ENCODE data around the gene PAM.
A peak's percentile ranks its signal among the peaks of the same experiment; 100 is the strongest.
"Not testable (repeated sequence)": the region's sequence is repeated elsewhere in the genome, so short reads cannot be mapped to it uniquely, and the experiment has no call there.

Gene PAM

GRCh38 chr5:102762562-102763227, 7.6 kb downstream of the PAM start:
- H3K27me3 Mint-ChIP-seq, result no peaks in the 10 kb centered on the region
- H3K4me1 Mint-ChIP-seq (ENCODE audit: low read depth), result peaks cover 96% of the 10 kb centered on the region
- H3K4me3 Mint-ChIP-seq, result peak overlapping the region; percentile 75
- peak overlapping the region; percentile 92 for H3K27ac Mint-ChIP-seq
- H3K9me3 Mint-ChIP-seq, result no peaks in the 10 kb centered on the region
- peaks cover 21% of the 10 kb centered on the region for H3K36me3 Mint-ChIP-seq (ENCODE audit: low read depth)

- Mint-ChIP-seq H3K27me3 (no peaks in the 10 kb centered on the region), H3K4me3 (peak overlapping the region; percentile 75), H3K4me1 (ENCODE audit: low read depth) (peaks cover 88% of the 10 kb centered on the region), H3K36me3 (ENCODE audit: low read depth) (peaks cover 21% of the 10 kb centered on the region), H3K27ac (peak overlapping the region; percentile 92), H3K9me3 (no peaks in the 10 kb centered on the region)
These were observed 8.6 kb downstream of the PAM start for GRCh38 chr5:102763734-102764133.

- H3K4me1 Mint-ChIP-seq (ENCODE audit: low read depth), result peaks cover 80% of the 10 kb centered on the region
- no peaks in the 10 kb centered on the region for H3K27me3 Mint-ChIP-seq
- no peaks in the 10 kb centered on the region for H3K9me3 Mint-ChIP-seq
- peak overlapping the region; percentile 73 for H3K4me3 Mint-ChIP-seq
- peak overlapping the region; percentile 90 for H3K27ac Mint-ChIP-seq
- H3K36me3 Mint-ChIP-seq (ENCODE audit: low read depth), result peaks cover 21% of the 10 kb centered on the region
These were observed 9.4 kb downstream of the PAM start for GRCh38 chr5:102764381-102765004.

GRCh38 chr5:102765350-102765749, 10.2 kb downstream of the PAM start:
- Mint-ChIP-seq H3K9me3 (no peaks in the 10 kb centered on the region), H3K4me3 (peak overlapping the region; percentile 73), H3K36me3 (ENCODE audit: low read depth) (peaks cover 21% of the 10 kb centered on the region), H3K27ac (peak overlapping the region; percentile 90), H3K4me1 (ENCODE audit: low read depth) (peaks cover 72% of the 10 kb centered on the region), H3K27me3 (no peaks in the 10 kb centered on the region)

- Mint-ChIP-seq H3K4me1 (ENCODE audit: low read depth) (peaks cover 61% of the 10 kb centered on the region), H3K27me3 (no peaks in the 10 kb centered on the region)
These were observed 11.4 kb downstream of the PAM start for GRCh38 chr5:102766295-102767090.

GRCh38 chr5:102767862-102768261, 12.8 kb downstream of the PAM start:
- Mint-ChIP-seq H3K4me3 (peak overlapping the region; percentile 65), H3K4me1 (ENCODE audit: low read depth) (peaks cover 51% of the 10 kb centered on the region), H3K9me3 (no peaks in the 10 kb centered on the region), H3K27me3 (no peaks in the 10 kb centered on the region), H3K36me3 (ENCODE audit: low read depth) (peaks cover 26% of the 10 kb centered on the region), H3K27ac (peak overlapping the region; percentile 91)

More at GRCh38 chr5:102766295-102767090, 11.4 kb downstream of the PAM start:
- peak overlapping the region; percentile 17 for H3K4me3 Mint-ChIP-seq
- no peaks in the 10 kb centered on the region for H3K9me3 Mint-ChIP-seq
- H3K36me3 Mint-ChIP-seq (ENCODE audit: low read depth), result peaks cover 26% of the 10 kb centered on the region
- H3K27ac Mint-ChIP-seq, result peak overlapping the region; percentile 69

- H3K4me3 Mint-ChIP-seq, result peak overlapping the region; percentile 28
- peaks cover 19% of the 10 kb centered on the region for H3K36me3 Mint-ChIP-seq (ENCODE audit: low read depth)
- peaks cover 44% of the 10 kb centered on the region for H3K4me1 Mint-ChIP-seq (ENCODE audit: low read depth)
- no peak overlapping the region for H3K27ac Mint-ChIP-seq
- no peaks in the 10 kb centered on the region for H3K27me3 Mint-ChIP-seq
- peaks cover 8% of the 10 kb centered on the region for H3K9me3 Mint-ChIP-seq
These were observed 15.7 kb downstream of the PAM start for GRCh38 chr5:102770803-102771202.

- Mint-ChIP-seq H3K27ac (peak overlapping the region; percentile 36), H3K9me3 (peaks cover 8% of the 10 kb centered on the region), H3K36me3 (ENCODE audit: low read depth) (peaks cover 24% of the 10 kb centered on the region), H3K4me1 (ENCODE audit: low read depth) (peaks cover 45% of the 10 kb centered on the region), H3K4me3 (peak overlapping the region; percentile 28), H3K27me3 (no peaks in the 10 kb centered on the region)
These were observed 16.3 kb downstream of the PAM start for GRCh38 chr5:102771435-102771834.

GRCh38 chr5:102772273-102772672, 17.2 kb downstream of the PAM start:
- Mint-ChIP-seq H3K4me3 (no peak overlapping the region), H3K27ac (peak overlapping the region; percentile 36), H3K27me3 (no peaks in the 10 kb centered on the region), H3K4me1 (ENCODE audit: low read depth) (peaks cover 45% of the 10 kb centered on the region), H3K36me3 (ENCODE audit: low read depth) (peaks cover 29% of the 10 kb centered on the region), H3K9me3 (peaks cover 8% of the 10 kb centered on the region)

- Mint-ChIP-seq H3K9me3 (peaks cover 8% of the 10 kb centered on the region), H3K36me3 (ENCODE audit: low read depth) (peaks cover 34% of the 10 kb centered on the region), H3K27me3 (no peaks in the 10 kb centered on the region), H3K4me3 (no peak overlapping the region), H3K4me1 (ENCODE audit: low read depth) (peaks cover 47% of the 10 kb centered on the region), H3K27ac (no peak overlapping the region)
These were observed 18.0 kb downstream of the PAM start for GRCh38 chr5:102773133-102773532.

- H3K27ac Mint-ChIP-seq, result peak overlapping the region; percentile 77
- peak overlapping the region; percentile 5 for H3K4me3 Mint-ChIP-seq
- not testable (repeated sequence) for H3K9me3 Mint-ChIP-seq, H3K27me3 Mint-ChIP-seq
- H3K36me3 Mint-ChIP-seq (ENCODE audit: low read depth), result peaks cover 40% of the 10 kb centered on the region
- H3K4me1 Mint-ChIP-seq (ENCODE audit: low read depth), result peaks cover 70% of the 10 kb centered on the region
These were observed 20.7 kb downstream of the PAM start for GRCh38 chr5:102775756-102776155.

GRCh38 chr5:102777099-102777498, 22.0 kb downstream of the PAM start:
- H3K4me3 Mint-ChIP-seq, result peak overlapping the region; percentile 16
- H3K9me3 Mint-ChIP-seq, result peaks cover 8% of the 10 kb centered on the region
- peaks cover 79% of the 10 kb centered on the region for H3K4me1 Mint-ChIP-seq (ENCODE audit: low read depth)

GRCh38 chr5:102778478-102778877, 23.4 kb downstream of the PAM start:
- H3K4me3 Mint-ChIP-seq, result peak overlapping the region; percentile 73
- peaks cover 8% of the 10 kb centered on the region for H3K9me3 Mint-ChIP-seq
- H3K36me3 Mint-ChIP-seq (ENCODE audit: low read depth), result peaks cover 42% of the 10 kb centered on the region
- peaks cover 81% of the 10 kb centered on the region for H3K4me1 Mint-ChIP-seq (ENCODE audit: low read depth)
- H3K27ac Mint-ChIP-seq, result peak overlapping the region; percentile 98
- H3K27me3 Mint-ChIP-seq, result no peaks in the 10 kb centered on the region

More at GRCh38 chr5:102777099-102777498, 22.0 kb downstream of the PAM start:
- no peaks in the 10 kb centered on the region for H3K27me3 Mint-ChIP-seq
- peaks cover 35% of the 10 kb centered on the region for H3K36me3 Mint-ChIP-seq (ENCODE audit: low read depth)
- H3K27ac Mint-ChIP-seq, result peak overlapping the region; percentile 98

GRCh38 chr5:102781359-102781758, 26.3 kb downstream of the PAM start:
- Mint-ChIP-seq H3K36me3 (ENCODE audit: low read depth) (peaks cover 39% of the 10 kb centered on the region), H3K9me3 (no peaks in the 10 kb centered on the region), H3K27ac (peak overlapping the region; percentile 81), H3K4me3 (no peak overlapping the region), H3K27me3 (no peaks in the 10 kb centered on the region), H3K4me1 (ENCODE audit: low read depth) (peaks cover 75% of the 10 kb centered on the region)

GRCh38 chr5:102781786-102782185, 26.7 kb downstream of the PAM start:
- Mint-ChIP-seq H3K4me1 (ENCODE audit: low read depth) (peaks cover 71% of the 10 kb centered on the region), H3K27me3 (no peaks in the 10 kb centered on the region), H3K9me3 (no peaks in the 10 kb centered on the region), H3K27ac (no peak overlapping the region), H3K36me3 (ENCODE audit: low read depth) (peaks cover 37% of the 10 kb centered on the region), H3K4me3 (no peak overlapping the region)
